ENCODE measurements around the gene MAP3K7. TPM values are rescaled to one million over a fixed set of nuclear protein-coding genes. Genes with fewer than 3 reads are reported as not detected.

The MAP3K7 gene
- total and polyA plus RNA-seq, 7 donors, result 8.9 to 22.1 (median 18.9) TPM

GRCh38 chr6:90612313-90612680, 25.4 kb upstream of the MAP3K7 start:
- 57 to 68% (median 63%) methylated on average over 6 of the region's 6 CpGs for WGBS, 3 donors
- TF ChIP-seq CTCF (IDR thresholded peaks at IDR 0.05), result no peak
- H3K27ac ChIP-seq, result no peak overlapping the region
- no peaks in the 10 kb centered on the region for H3K36me3 ChIP-seq (ENCODE audit: insufficient read depth in 1 of 2, low read depth in 1 of 2)
- H3K4me3 ChIP-seq, result no peak overlapping the region
- H3K27me3 ChIP-seq (ENCODE audit: insufficient read depth in 3 of 3, low read length in 2 of 3), result peaks cover 2 to 42% (median 12%) of the 10 kb centered on the region in 3 donors
- ATAC-seq (no peak), DNase-seq (no peak)
- H3K9me3 ChIP-seq, result no peaks in the 10 kb centered on the region
- intact Hi-C loops (cut with DNase I), result no loop called here
- peaks cover 5% of the 10 kb centered on the region for H3K4me1 ChIP-seq

GRCh38 chr6:90611543-90612312, 24.9 kb upstream of the MAP3K7 start:
- H3K27ac ChIP-seq, result no peak overlapping the region
- no peak for DNase-seq
- no peak for ATAC-seq
- TF ChIP-seq CTCF (IDR thresholded peaks at IDR 0.05), result no peak
- WGBS, 3 donors, result 49 to 56% (median 56%) methylated on average over 25 of the region's 25 CpGs
- peaks cover 2 to 42% (median 12%) of the 10 kb centered on the region in 3 donors for H3K27me3 ChIP-seq (ENCODE audit: insufficient read depth in 3 of 3, low read length in 2 of 3)
- H3K36me3 ChIP-seq (ENCODE audit: insufficient read depth in 1 of 2, low read depth in 1 of 2), result no peaks in the 10 kb centered on the region
- intact Hi-C loops (cut with DNase I), result no loop called here
- no peaks in the 10 kb centered on the region for H3K9me3 ChIP-seq
- H3K4me1 ChIP-seq, result peaks cover 5% of the 10 kb centered on the region
- peak overlapping the region; percentile 66 for H3K4me3 ChIP-seq

- TF ChIP-seq CTCF (IDR thresholded peaks at IDR 0.05), result no peak
- WGBS, 3 donors, result 0 to 1% (median 0%) methylated on average over 63 to 72 of the region's 72 CpGs
- Histone ChIP-seq H3K27me3 (ENCODE audit: insufficient read depth in 3 of 3, low read length in 2 of 3) (peaks cover 0 to 42% (median 12%) of the 10 kb centered on the region in 3 donors), H3K4me3 (peak overlapping the region; percentile 66), H3K27ac (peak overlapping the region; percentile 36), H3K9me3 (no peaks in the 10 kb centered on the region), H3K36me3 (ENCODE audit: insufficient read depth in 1 of 2, low read depth in 1 of 2) (no peaks in the 10 kb centered on the region), H3K4me1 (peaks cover 5% of the 10 kb centered on the region)
- peak; percentile 35 to 55 for DNase-seq
- intact Hi-C loops (cut with DNase I), result no loop called here
- ATAC-seq, result peak; percentile 21 to 77 (median 62)
Measured at GRCh38 chr6:90610751-90611542, 24.1 kb upstream of the MAP3K7 start.

DNA sequence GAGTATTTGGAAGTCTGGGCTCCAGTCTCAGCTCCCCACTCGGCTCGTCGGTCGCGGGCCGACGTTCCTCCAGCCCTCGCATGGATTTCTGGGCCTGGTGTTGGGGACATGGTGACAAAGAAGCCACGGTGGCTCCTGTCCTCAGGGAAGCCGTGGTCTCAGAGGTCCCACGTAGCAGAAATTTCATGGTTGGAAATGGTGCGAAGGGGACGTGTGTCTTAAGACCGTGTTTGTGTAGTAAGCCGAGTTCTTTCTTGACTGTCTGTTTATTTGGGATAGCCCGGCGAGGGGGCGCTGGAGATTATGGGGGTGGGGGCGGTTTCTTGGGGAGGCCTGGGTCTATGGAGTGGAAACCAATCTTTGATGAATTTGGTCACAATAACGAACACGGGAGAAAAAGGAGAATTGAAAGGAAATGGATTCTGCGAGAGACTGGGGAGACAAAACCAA, 23.5 kb upstream of the MAP3K7 start:
- Histone ChIP-seq H3K4me3 (peak overlapping the region; percentile 66), H3K27ac (peak overlapping the region; percentile 36), H3K36me3 (ENCODE audit: insufficient read depth in 1 of 2, low read depth in 1 of 2) (no peaks in the 10 kb centered on the region), H3K4me1 (peaks cover 5% of the 10 kb centered on the region), H3K9me3 (no peaks in the 10 kb centered on the region), H3K27me3 (ENCODE audit: insufficient read depth in 3 of 3, low read length in 2 of 3) (peaks cover 0 to 41% (median 12%) of the 10 kb centered on the region in 3 donors)
- intact Hi-C loops (cut with DNase I), result no loop called here
- TF ChIP-seq CTCF (IDR thresholded peaks at IDR 0.05), result no peak
- ATAC-seq, result no peak
- no peak for DNase-seq
- 6% methylated on average over 22 of the region's 22 CpGs for WGBS, 3 donors
